ENCODE data around the gene ZNF605.
"Not testable (repeated sequence)": the region's sequence is repeated elsewhere in the genome, so short reads cannot be mapped to it uniquely, and the experiment has no call there.

The ZNF605 gene

GRCh38 chr12:132972374-132972773 is 16.3 kb upstream of the ZNF605 start:
- ChIA-PET CTCF (no interaction called here), POLR2A (no interaction called here)
- TF ChIP-seq, protein P1, sequence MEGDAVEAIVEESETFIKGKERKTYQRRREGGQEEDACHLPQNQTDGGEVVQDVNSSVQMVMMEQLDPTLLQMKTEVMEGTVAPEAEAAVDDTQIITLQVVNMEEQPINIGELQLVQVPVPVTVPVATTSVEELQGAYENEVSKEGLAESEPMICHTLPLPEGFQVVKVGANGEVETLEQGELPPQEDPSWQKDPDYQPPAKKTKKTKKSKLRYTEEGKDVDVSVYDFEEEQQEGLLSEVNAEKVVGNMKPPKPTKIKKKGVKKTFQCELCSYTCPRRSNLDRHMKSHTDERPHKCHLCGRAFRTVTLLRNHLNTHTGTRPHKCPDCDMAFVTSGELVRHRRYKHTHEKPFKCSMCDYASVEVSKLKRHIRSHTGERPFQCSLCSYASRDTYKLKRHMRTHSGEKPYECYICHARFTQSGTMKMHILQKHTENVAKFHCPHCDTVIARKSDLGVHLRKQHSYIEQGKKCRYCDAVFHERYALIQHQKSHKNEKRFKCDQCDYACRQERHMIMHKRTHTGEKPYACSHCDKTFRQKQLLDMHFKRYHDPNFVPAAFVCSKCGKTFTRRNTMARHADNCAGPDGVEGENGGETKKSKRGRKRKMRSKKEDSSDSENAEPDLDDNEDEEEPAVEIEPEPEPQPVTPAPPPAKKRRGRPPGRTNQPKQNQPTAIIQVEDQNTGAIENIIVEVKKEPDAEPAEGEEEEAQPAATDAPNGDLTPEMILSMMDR (IDR thresholded peaks at IDR 0.05; ENCODE audit: insufficient read depth, low read length, missing control alignments): no peak
- H3K4me3 ChIP-seq (ENCODE audit: low read depth, low read length): no peak overlapping the region
- DNase-seq (ENCODE audit: low read depth, low spot score): no peak

GRCh38 chr12:132967736-132968135 is 11.6 kb upstream of the ZNF605 start:
- no peak overlapping the region for H3K4me3 ChIP-seq (ENCODE audit: low read depth, low read length)
- POLR2A ChIA-PET: no interaction called here
- TF ChIP-seq, protein P1 (IDR thresholded peaks at IDR 0.05; ENCODE audit: insufficient read depth, low read length, missing control alignments): no peak
- no peak for DNase-seq (ENCODE audit: low read depth, low spot score)
- CTCF ChIA-PET: no interaction called here

DNA sequence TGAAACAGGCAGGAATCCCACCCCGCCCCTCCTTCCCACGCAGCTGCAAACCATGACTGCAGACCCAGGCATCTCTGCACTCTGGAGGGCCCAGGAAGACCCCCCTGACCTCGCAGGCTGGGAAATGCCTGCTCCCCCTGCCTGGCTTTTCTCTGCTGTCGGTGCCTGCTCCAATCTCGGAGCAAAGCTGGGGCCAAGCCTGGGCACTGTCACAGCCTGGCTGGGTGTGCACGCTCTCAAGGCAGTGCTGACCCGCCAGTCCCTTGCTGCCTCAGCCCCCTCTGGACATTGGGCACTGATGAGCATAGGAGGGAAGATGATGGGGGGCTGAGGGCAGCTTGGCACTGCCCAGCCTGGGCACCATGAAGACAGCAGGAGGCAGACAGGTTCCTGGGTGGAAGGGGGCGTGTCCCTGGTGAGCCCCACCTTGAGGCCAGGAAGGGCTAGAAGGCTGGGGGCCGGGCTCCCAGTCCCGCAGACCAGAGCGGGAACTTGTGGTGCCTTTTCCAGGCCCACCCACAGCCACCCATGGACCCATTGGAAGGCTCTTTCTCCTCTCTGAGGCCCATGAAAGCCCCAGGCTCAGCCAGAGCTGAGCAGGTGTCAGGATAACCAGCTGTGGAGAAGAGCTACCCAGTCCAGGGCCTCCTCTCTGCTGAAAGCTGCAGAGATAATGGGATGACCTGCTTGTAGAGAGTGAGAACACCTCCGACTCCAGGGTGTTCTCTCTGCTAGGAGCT is 10.7 kb upstream of the ZNF605 start:
- POLR2A ChIA-PET: no interaction called here
- no peak for DNase-seq (ENCODE audit: low read depth, low spot score)
- CTCF ChIA-PET: no interaction called here
- no peak overlapping the region for H3K4me3 ChIP-seq (ENCODE audit: low read depth, low read length)
- TF ChIP-seq, protein P1 (IDR thresholded peaks at IDR 0.05; ENCODE audit: insufficient read depth, low read length, missing control alignments): no peak

GRCh38 chr12:132965796-132966195 is 9.7 kb upstream of the ZNF605 start:
- no peak for DNase-seq (ENCODE audit: low read depth, low spot score)
- no peak overlapping the region for H3K4me3 ChIP-seq (ENCODE audit: low read depth, low read length)
- TF ChIP-seq, protein P1 (IDR thresholded peaks at IDR 0.05; ENCODE audit: insufficient read depth, low read length, missing control alignments): no peak
- ChIA-PET POLR2A (no interaction called here), CTCF (no interaction called here)

GRCh38 chr12:132963947-132964346 is 7.8 kb upstream of the ZNF605 start:
- POLR2A ChIA-PET; H3K4me3 ChIP-seq (ENCODE audit: low read depth, low read length); DNase-seq (ENCODE audit: low read depth, low spot score): not testable (repeated sequence)
- CTCF ChIA-PET: interaction anchor here (1.2 kb wide), 1 partner anchor 72 kb away, joined by 3 read pairs; no protein-coding TSS in a partner anchor

DNA sequence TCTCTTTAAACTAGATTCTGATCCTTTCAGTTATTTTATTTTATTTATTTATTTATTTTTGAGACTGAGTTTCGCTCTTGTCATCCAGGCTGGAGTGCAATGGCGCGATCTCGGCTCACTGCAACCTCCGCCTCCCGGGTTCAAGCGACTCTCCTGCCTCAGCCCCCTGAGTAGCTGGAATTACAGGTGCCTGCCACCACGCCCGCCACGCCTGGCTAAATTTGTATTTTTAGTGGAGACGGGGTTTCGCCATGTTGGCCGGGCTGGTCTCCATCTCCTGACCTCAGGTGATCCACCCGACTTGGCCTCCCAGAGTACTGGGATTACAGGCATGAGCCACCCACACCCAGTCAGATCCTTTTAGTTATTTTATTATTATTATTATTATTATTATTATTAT is 5.7 kb upstream of the ZNF605 start:
- POLR2A ChIA-PET; CTCF ChIA-PET; DNase-seq (ENCODE audit: low read depth, low spot score); H3K4me3 ChIP-seq (ENCODE audit: low read depth, low read length): not testable (repeated sequence)

GRCh38 chr12:132955094-132956010 is 754 bp downstream of the ZNF605 start:
- TF ChIP-seq, protein P1 (IDR thresholded peaks at IDR 0.05; ENCODE audit: insufficient read depth, low read length, missing control alignments): no peak
- ChIA-PET POLR2A (interaction anchor here (0.6 kb wide), 2 partner anchors 31 to 46 kb away, joined by 3 read pairs; partner anchors contain the start of gene ZNF26), CTCF (no interaction called here)
- peak; percentile 9 for DNase-seq (ENCODE audit: low read depth, low spot score)
- peak overlapping the region; percentile 81 for H3K4me3 ChIP-seq (ENCODE audit: low read depth, low read length)
